HG03135 (cell line): Measurements from ENCODE around the gene MICOS13.
A peak's percentile ranks its signal among the peaks of the same experiment; 100 is the strongest.
"Not testable (repeated sequence)": the region's sequence is repeated elsewhere in the genome, so short reads cannot be mapped to it uniquely, and the experiment has no call there.

Source experiments
- ATAC-seq: cut with Tn5 transposase; IDR thresholded peaks from one replicate; pipeline ENCODE4 v1.9.1; 2021; ENCODE audit warnings: mild to moderate bottlenecking, moderate library complexity; ENCODE audit not compliant: unreplicated experiment

Gene MICOS13

DNA sequence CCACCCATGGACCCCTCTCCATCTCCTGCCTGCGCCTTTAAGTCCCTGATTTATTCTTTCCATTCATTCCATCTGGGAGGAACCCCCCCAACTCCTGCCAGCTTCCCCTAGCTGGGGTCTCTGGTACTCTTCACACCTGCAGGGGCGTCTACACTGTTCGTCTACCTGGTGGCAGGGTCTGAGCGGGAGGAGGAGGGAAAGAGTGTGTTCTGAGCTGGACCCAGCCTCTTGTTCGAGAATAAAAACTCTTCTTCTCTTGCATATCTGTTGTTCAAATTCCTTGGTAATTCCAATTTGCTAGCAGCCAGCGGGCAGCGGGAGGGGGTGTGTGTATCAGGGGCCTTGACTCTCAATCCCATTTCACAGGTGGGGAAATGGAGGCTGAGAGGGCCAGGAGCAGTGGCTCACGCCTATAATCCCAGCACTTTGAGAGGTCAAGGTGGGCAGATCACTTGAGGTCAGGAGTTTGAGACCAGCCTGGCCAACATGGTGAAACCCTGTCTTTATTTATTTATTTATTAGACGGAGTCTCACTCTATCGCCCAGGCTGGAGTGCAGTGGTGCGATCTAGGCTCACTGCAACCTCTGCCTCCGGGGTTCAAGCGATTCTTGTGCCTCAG, 8.1 kb upstream of the MICOS13 start:
- not testable (repeated sequence) for ATAC-seq

DNA sequence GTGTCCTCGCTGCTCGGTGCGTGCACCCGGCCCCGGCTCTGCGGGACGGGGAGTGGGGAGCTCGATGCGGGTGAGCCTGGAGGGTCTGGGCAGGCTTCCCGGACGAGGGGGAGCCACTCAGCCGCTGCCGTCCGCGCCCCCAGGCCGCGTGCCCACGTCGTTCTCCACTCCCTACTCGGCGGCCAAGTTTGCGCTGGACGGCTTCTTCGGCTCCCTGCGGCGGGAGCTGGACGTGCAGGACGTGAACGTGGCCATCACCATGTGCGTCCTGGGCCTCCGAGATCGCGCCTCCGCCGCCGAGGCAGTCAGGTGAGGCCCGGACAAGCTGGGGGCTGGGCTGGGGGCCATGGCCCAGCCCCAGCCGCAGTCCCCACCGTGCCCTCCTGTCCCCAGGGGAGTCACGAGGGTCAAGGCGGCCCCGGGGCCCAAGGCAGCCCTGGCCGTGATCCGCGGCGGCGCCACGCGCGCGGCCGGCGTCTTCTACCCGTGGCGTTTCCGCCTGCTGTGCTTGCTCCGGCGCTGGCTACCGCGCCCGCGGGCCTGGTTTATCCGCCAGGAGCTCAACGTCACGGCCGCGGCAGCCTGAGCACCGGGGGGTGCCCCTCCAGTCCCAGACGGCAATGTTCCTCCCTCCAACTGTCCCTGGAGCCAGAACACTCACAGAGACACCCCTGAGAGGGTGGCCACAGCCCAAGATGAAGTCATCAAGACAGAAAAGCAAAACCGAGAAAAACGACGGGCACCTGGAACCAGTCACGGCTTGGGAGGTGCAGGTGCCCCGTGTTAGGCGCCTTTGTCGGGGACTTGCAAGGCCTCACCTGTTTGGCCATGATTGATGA, 7.3 kb upstream of the MICOS13 start:
- ATAC-seq, result no peak

DNA sequence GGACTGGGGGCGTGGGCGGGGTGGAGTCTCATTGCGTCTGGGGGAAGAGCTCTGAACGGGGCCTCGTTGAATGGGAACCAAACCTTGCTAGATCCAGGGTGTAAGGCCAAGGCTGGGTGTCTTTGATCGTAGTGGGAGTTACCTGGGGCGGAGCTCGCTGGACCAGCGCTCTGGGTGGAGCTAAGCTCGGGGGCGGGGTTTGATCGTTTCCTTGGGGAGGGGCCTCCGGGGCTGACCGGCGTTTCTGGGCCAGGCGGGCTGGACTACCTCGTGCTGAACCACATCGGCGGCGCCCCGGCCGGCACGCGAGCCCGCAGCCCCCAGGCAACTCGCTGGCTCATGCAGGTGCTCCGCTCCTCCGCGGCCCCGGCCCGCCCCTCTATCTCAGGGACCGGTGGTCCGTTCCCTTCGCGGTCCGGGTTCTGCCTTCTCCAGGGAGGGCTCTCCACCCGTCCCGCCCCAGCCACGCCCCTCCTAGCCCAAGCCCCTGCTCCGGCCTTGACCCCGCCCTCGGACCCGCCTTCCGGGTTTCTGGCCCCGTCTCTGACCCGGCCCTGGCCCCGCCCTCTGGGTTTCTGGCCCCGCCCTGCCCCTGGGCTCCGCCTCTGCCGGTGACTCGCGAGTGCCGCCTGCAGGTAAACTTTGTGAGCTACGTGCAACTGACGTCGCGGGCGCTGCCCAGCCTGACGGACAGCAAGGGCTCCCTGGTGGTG, 6.5 kb upstream of the MICOS13 start:
- ATAC-seq, result peak; percentile 47

DNA sequence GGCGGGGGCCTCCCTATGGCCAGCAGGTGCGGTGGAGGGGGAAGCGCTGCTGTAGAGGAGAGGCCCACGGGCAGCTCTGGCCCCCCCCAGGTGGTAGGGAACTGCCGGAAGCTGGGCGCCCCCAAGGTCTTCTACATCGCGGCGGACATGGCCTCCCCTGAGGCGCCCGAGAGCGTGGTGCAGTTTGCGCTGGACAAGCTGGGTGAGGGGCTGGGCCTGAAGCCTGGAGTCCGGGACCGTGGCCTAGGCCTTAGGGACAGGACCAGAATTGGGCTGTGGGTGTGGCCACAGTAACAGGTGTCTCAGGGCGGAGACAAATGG, 6.0 kb upstream of the MICOS13 start:
- ATAC-seq, result no peak

DNA sequence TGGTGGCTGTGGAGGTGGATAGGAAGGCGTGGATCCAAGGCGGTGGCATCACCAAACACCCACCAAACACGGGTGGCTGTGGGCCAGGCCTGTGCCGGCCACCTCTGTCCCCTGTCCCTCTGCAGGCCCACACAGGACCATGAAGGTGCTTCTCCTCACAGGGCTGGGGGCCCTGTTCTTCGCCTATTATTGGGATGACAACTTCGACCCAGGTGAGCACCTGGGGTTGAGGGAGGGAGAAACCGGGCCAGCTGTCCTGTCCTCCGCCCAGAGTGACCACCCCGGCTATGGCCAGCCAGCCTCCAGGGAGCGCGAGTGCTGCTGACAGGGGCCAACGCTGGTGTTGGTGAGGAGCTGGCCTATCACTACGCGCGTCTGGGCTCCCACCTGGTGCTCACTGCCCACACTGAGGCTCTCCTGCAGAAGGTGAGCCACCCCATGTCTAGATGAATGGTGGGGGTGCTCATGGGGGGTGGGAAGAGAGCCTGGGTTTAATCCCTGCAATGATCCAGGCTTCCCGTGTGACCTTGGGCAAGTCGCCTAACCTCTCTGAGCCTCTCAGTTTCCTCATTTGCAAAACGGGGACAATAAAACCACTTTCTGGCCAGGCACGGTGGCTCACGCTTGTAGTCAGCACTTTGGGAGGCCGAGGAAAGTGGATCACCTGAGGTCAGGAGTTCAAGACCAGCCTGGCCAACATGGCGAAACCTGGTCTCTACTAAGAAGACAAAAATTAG, 4.5 kb upstream of the MICOS13 start:
- ATAC-seq, result no peak

DNA sequence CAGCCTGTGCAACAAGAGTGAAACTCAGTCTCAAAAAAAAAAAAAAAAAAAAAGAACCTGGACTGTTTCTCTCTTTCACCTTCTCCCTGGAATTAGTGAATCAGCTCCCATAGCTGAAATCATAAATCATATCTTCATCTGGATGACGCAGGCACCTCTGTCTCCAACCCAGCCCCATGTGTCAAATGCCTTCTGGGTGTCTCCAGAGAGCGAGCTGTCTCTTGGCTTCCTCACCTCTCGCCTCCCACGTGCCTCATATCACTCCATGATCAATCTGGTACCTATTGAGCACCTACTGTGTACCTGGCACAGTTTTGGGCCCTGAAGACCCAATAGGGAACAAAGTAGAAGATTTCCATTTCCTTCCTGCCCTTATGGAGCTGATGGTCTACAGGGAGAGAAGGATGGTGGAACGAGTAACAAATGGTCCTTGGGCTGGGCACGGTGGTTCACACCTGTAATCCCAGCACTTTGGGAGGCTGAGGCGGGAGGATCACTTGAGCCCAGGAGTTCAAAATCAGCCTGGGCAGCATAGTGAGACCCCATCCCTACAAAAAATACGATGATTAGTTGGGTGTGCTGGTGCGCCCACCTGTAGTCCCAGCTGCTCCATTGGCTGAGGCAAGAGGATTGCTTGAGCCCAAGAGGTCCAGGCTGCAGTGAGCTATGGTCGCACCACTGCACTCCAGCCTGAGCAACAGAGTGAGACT, 3.0 kb upstream of the MICOS13 start:
- ATAC-seq, result no peak

DNA sequence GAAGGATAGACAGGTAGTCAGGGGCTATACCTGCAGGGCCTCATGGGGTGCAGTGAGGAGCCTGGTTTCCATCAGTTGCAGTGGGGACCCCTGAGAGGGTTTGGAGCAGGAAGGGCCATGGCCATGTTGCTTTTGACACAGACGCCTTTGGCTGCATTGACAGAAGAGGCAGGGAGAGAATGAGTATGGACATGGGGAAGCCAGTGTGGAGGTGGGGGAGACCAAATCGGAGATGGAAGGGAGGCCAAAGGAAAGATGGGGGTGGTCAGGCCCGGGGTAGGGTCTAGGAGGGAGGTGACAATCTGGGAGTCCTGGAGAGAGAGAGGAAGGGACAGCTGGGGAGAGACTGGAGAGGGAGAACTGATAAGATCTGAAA, 1.8 kb upstream of the MICOS13 start:
- ATAC-seq, result no peak

DNA sequence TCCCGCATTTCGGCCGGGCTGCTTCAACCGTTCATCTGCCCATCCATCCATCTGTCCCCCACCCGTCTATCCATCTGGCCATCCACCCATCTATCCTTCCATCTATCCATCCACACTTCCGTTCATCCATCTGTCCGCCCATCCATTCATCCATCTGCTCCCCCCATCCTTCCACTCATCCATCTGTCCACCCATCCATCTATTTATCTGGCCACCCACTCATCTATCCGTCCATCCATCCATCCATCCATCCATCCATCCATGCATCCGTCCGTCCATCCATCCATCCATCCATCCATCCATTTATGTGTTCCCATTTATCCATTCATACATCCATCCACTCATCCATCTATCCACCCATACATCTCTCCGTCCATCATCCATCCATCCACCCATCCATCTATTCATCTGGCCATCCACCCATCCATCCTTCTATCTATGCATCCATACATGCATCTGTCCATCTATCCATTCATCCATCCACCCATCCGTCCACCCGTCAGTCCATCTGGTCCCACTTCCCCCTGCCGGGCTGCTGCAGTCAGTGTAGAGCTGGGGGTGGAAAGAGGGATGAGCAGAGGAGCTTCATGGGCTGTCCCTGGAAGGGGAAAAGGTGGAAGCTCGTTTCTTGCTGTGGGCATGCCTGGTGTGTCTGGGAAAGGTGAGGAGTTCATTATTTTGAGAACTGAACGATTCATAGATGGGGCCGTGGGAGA, 1.2 kb upstream of the MICOS13 start:
- no peak for ATAC-seq

DNA sequence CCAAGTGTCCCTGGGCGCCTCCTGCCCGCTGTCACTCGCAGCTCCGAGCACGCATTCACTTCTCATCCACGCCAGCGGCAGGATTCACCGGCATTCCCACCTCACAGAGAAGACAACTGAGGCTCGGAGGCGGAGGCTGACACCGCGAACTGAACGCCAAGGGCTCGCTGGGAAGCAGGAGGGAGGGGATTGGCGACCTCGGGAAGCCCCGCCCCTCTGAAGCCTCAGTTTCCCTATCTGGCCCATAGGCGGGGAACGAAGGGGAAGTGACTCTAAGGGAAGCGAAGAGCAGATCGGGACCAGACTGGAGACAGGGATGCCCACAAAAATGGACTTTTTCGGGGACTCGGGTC, 256 bp downstream of the MICOS13 start:
- no peak for ATAC-seq

DNA sequence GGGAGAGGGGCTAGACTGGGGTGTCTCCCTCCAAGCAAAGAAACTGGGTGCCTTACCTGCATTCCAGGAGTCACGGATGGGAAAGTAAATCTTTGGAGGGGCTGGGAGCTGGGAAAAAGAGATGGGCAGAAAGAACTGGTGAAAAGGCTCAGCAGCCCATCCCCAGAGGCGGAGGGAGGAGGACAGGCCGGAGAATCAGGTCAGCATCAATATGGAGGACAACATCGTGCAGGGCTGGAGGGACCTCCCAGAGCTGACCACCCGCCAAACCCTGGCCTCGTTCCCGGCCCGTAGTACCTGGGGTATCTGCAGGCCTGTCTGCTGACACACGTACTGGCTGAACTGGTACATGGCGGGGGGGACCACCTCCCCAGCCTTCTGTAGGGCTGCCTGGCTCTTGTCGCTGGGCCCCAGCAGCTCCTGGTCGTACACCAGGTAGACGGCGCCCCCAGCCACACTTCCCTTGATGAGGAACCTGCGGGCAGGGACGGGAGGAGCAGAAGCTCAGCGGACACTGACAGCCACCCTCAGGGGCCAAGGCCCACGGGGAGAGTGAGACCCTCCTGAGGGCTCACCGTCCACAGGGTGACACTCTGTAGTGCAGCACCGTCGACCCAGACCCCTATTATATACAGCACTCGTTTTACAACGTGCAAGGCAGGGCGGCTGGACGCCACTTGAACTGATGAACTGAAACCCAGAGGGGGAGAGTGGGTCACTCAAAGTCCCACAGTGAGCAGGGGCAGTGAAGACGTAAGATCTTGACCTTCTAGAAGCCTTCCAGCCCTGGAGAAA, 830 bp downstream of the MICOS13 start:
- no peak for ATAC-seq

DNA sequence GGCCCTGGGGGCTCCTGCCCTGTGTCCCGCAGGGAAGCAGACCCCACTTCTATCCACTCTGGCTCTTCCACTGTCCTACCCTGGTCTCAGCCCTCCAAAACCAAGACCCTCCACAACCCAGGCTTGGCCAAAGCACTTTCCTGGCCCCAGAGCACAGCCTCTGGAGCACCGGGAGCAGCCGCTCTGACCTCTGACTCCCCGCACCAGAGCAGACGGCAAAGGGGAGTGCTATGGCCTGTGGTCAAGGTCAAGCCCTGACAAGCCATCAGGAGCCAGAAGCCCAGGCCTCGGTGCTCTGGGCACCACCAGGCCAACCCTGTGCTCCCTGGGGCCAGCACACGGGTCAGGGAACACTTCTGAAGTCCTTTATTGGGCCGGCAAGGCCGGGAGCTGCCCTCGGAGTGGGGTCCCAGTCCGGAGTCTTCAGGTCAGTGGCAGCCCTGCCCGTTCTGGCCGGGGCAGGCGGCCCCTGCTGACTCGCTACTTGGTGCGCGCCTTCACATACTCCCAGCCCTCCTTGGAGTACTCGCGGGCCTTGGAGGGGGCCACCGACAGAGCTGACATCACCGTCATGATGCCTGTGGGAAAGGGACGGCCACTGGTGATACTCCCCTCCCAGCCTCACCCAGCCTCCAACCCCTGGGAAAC, 2.1 kb downstream of the MICOS13 start:
- no peak for ATAC-seq

DNA sequence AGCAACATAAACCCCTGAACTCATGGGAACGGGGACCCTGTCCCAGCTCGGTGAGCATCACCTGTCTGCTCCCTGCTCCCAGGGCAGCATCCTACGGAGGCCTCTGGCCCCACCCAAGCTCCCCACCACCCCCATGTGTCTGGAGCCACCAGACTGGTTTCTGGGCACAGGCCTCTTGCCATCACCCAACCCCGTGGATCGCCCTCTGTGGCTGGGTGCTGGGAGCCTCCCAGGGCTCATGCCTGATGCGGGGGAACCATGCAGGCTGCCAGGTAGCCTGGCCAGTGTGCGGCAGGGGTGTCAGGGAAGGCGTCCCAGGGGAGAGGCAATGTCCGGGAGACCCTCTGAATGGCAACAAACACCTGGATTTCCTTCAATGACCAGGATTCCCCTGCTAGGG, 2.7 kb downstream of the MICOS13 start:
- no peak for ATAC-seq

DNA sequence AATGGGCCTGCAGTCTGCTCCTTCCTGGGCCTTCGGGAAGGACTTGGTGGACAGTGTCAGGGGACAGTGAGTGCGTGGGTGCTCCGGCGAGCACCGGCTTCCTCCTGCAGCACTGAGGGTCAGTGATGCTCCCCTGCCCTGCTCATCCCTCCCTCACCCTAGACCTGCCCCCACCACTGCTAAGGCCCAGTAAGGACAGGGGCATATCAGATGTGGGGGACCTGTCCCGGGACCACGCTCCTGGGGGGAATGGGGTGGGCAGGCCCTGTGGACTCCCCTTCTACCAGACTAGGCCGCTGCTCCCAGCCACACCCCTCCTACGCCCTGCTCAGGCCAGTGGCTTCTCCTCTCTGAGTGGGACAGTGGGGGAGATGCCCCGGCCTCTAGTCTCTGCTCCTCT, 3.2 kb downstream of the MICOS13 start:
- no peak for ATAC-seq

DNA sequence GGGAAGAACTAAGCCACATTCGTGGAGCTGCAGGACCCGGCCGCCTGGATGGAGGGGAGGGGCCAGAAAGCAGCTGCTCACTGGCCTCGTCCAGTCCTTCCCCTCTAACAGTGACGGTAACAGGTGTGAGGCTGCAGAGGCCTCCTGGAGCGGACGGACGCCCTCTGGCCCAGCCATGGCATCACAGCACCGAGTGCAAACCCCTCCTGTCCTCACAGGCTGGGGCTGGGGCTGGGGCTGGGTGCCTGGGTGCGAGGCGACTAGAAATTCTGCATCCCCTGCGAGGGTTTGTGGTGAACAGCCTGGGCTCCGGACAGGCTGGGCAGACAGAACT, 3.6 kb downstream of the MICOS13 start:
- no peak for ATAC-seq

DNA sequence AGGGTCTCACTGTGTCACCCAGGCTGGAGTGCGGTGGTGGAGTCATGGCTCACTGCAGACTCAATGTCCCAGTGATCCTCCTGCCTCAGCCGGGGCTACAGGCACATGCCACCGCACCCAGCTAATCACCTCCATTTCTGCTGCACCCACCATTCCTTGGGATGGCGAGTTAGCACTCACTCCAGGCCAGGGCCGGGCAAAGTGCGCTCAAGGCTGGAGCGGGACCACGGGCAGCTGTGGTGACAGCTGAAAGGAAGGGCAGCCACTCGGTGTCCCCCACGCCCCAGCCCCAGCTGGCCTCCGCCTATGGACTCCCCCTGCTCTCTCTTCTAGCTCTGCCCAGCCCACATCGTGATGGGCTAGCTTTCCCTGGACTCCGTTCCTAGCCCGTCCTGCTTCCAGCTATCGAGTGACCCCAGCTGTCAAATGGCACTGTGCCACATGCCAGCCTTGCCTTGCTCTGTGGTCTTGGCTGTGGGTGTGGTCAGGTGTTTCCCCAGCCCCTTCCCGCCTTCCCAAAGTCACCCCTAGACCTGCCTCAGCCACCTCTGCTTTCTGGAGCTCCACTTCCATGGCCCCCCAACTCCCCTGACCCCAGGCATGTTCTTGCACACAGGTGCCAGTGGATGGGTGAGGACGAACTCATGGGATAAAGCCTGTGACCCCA, 4.1 kb downstream of the MICOS13 start:
- no peak for ATAC-seq

DNA sequence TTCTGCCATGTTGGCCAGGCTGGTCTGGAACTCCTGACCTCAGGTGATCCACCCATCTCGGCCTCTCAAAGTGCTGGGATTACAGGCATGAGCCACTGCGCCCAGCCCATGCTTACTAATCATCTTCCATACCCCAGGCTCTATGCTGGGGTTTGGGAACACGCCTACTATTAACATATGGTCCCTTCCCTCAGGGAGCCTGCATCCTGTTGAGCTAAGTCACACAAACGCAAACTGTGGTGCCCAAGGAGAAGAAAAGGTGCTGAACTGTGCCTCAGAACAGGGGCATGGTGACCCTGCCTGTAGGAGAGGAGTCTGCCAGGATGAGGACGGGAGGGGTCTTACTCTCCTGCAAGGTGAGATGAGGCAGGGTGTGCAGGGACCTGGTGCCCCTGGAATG, 5.6 kb downstream of the MICOS13 start:
- ATAC-seq, result no peak

DNA sequence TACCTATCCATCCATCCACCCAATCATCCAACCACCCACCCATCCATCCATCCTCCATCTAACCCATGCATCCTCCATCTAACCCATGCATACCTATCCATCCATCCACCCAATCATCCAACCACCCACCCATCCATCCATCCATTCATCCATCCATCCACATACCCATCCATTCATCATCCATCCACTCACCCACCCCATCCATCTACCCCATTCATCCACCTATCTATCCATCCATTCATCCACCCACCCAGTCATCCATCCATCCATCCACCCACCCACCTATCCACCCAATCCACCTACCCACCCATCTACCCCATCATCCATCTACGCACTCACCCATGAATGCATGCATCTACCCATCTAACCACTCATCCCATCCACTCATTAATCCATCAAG, 6.6 kb downstream of the MICOS13 start:
- no peak for ATAC-seq

DNA sequence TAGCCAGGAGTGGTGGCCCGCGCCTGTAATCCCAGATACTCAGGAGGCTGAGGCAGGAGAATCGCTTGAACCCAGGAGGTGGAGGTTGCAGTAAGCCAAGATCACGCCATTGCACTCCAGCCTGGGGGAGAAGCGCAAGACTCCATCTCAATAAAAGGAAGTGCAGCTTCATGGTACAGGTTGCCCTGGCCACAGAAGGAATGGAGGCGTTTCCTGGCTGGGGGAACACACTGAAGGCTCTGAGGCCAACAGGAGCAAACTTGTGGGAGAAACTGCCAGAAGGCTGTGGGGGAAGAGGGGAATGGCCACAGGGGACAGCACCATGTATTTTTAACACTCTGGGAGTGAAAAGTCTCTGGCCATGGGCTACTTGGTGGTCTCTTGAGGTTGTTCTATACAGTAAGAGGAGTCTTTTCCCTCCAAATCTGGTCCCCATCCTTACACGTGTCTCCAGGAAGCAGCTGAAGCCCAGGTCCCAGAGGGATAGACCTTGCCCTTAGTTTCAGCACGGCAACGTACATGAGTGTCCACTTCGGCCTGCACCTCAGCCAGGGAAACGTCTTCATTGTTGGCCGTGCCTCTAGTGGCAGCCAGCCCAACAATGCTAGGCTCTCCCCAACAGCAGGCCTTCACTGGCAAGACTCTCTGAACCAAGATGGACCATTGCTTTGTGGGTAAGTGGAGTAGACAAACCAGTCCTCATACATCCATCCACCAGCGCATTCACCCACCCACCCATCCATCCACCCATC, 7.4 kb downstream of the MICOS13 start:
- ATAC-seq, result no peak
